Loucy (cell line): ENCODE measurements around the gene ZFP62.

ENCODE experiments used
- H2AFZ ChIP-seq: fragments of 200-600 bp; sonication (generic); 2 replicates; pipeline ENCODE4 v1.6.0; 2016; ENCODE audit warnings: antibody characterized with exemption, mild to moderate bottlenecking, low read length, moderate library complexity
- H3F3A ChIP-seq: fragments of 200-600 bp; 2 replicates; pipeline ENCODE4 v1.6.0; 2016; ENCODE audit warnings: antibody characterized with exemption, low read depth, mild to moderate bottlenecking
- H3K27me3 ChIP-seq: fragments of 200-600 bp; sonication (generic); 2 replicates; pipeline ENCODE4 v1.6.1; 2014; ENCODE audit warnings: low read length, mild to moderate bottlenecking; ENCODE audit not compliant: insufficient read depth, poor library complexity, severe bottlenecking
- H3K36me3 ChIP-seq: fragments of 200-600 bp; sonication (generic); 2 replicates; pipeline ENCODE4 v1.6.1; 2016; ENCODE audit warnings: low read length; ENCODE audit not compliant: insufficient read depth
- H3K4me1 ChIP-seq: fragments of 200-600 bp; sonication (generic); 2 replicates; pipeline ENCODE4 v1.5.1; 2014; ENCODE audit warnings: low read length, mild to moderate bottlenecking; ENCODE audit not compliant: insufficient read depth, poor library complexity, severe bottlenecking
- H3K4me2 ChIP-seq: fragments of 200-600 bp; sonication (generic); 2 replicates; pipeline ENCODE4 v1.6.0; 2014; ENCODE audit warnings: antibody characterized with exemption, low read length, low read depth, mild to moderate bottlenecking; ENCODE audit not compliant: poor library complexity, severe bottlenecking
- H3K4me3 ChIP-seq: fragments of 200-600 bp; sonication (generic); 2 replicates; pipeline ENCODE4 v1.5.1; 2014; ENCODE audit warnings: low read length, mild to moderate bottlenecking, mixed read lengths; ENCODE audit not compliant: poor library complexity, severe bottlenecking
- H3K79me2 ChIP-seq: fragments of 200-600 bp; sonication (generic); 2 replicates; pipeline ENCODE4 v1.6.1; 2014; ENCODE audit warnings: low read length; ENCODE audit not compliant: insufficient read depth
- H3K9ac ChIP-seq: fragments of 200-600 bp; sonication (generic); 2 replicates; pipeline ENCODE4 v1.6.0; 2014; ENCODE audit warnings: mild to moderate bottlenecking, low read depth, low read length, moderate library complexity; ENCODE audit not compliant: poor library complexity, severe bottlenecking
- H3K9me2 ChIP-seq: fragments of 200-600 bp; sonication (generic); replicated peaks from 2 replicates; pipeline ENCODE4 v1.6.1; 2016; ENCODE audit warnings: low read depth, low read length, mixed read lengths
- H3K9me3 ChIP-seq: fragments of 200-600 bp; sonication (generic); 2 replicates; pipeline ENCODE4 v1.6.1; 2014; ENCODE audit warnings: mild to moderate bottlenecking, antibody characterized with exemption, low read length, low read depth; ENCODE audit not compliant: insufficient read depth
- H4K20me1 ChIP-seq: fragments of 200-600 bp; sonication (generic); 2 replicates; pipeline ENCODE4 v1.6.0; 2014; ENCODE audit warnings: antibody characterized with exemption, low read length, mild to moderate bottlenecking; ENCODE audit not compliant: insufficient read depth, poor library complexity, severe bottlenecking
- CTCF ChIP-seq: fragments of 200-600 bp; sonication (generic); conservative IDR thresholded peaks from 2 replicates; pipeline ENCODE4 v1.5.1; 2014; ENCODE audit warnings: mild to moderate bottlenecking, antibody characterized with exemption, low read length
- EZH2phosphoT487 ChIP-seq: fragments of 200-600 bp; IDR thresholded peaks from 2 replicates; pipeline ENCODE4 v1.6.1; 2018; ENCODE audit warnings: antibody characterized with exemption, mild to moderate bottlenecking, moderate library complexity, borderline replicate concordance

Gene ZFP62

GRCh38 chr5:180847026-180847425 is 14.1 kb downstream of the ZFP62 start:
- no peaks in the 10 kb centered on the region for H3F3A ChIP-seq
- no peak overlapping the region for H2AFZ ChIP-seq
- H3K9ac ChIP-seq = no peak overlapping the region
- no peaks in the 10 kb centered on the region for H3K27me3 ChIP-seq
- H3K79me2 ChIP-seq = no peaks in the 10 kb centered on the region
- H4K20me1 ChIP-seq = no peaks in the 10 kb centered on the region
- TF ChIP-seq CTCF (no peak), EZH2phosphoT487 (no peak)
- no peak overlapping the region for H3K4me3 ChIP-seq
- no peak overlapping the region for H3K4me2 ChIP-seq
- H3K9me2 ChIP-seq = no peaks in the 10 kb centered on the region
- no peaks in the 10 kb centered on the region for H3K4me1 ChIP-seq
- H3K36me3 ChIP-seq = peaks cover 21% of the 10 kb centered on the region; the same call in 1 of the 2 replicates
- peaks cover 22% of the 10 kb centered on the region; the same call in 1 of the 2 replicates for H3K9me3 ChIP-seq

DNA sequence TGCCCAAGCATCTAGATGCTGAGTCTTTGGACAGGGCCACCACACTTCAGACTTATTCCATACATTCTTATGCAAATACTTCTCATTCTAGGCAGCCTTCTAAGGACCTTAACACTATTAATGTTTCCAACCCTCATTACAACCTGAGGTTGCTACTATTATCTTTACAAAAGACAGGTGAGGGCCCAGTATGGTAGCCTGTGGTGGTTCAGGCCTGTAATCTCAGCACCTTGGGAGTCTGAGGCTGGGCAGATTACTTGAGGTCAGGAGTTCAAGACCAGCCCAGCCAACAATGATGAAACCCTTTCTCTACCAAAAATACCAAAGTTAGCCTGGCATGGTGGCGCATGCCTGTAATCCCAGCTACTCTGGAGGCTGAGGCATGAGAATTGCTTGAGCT is 16.2 kb downstream of the ZFP62 start:
- Histone ChIP-seq H3K4me2 (no peak overlapping the region), H4K20me1 (no peaks in the 10 kb centered on the region), H3K4me3 (no peak overlapping the region), H3K9me3 (peaks cover 3% of the 10 kb centered on the region; the same call in 1 of the 2 replicates), H3K9ac (no peak overlapping the region), H3K36me3 (peaks cover 3% of the 10 kb centered on the region; the same call in 1 of the 2 replicates), H3F3A (no peaks in the 10 kb centered on the region), H3K79me2 (no peaks in the 10 kb centered on the region), H2AFZ (no peak overlapping the region), H3K4me1 (no peaks in the 10 kb centered on the region), H3K27me3 (no peaks in the 10 kb centered on the region), H3K9me2 (no peaks in the 10 kb centered on the region)
- TF ChIP-seq CTCF = no peak
- TF ChIP-seq EZH2phosphoT487 = no peak

- no peaks in the 10 kb centered on the region for H3K27me3 ChIP-seq
- no peak overlapping the region for H3K9ac ChIP-seq
- H3K4me3 ChIP-seq = no peak overlapping the region
- H3F3A ChIP-seq = no peaks in the 10 kb centered on the region
- H3K36me3 ChIP-seq = no peaks in the 10 kb centered on the region; the same call in 1 of the 2 replicates
- no peak overlapping the region for H2AFZ ChIP-seq
- no peaks in the 10 kb centered on the region for H3K9me2 ChIP-seq
- H3K4me1 ChIP-seq = no peaks in the 10 kb centered on the region
- H4K20me1 ChIP-seq = no peaks in the 10 kb centered on the region
- no peaks in the 10 kb centered on the region; the same call in 1 of the 2 replicates for H3K9me3 ChIP-seq
- TF ChIP-seq CTCF (no peak), EZH2phosphoT487 (no peak)
- H3K79me2 ChIP-seq = no peaks in the 10 kb centered on the region
- H3K4me2 ChIP-seq = no peak overlapping the region
These were observed 16.6 kb downstream of the ZFP62 start for GRCh38 chr5:180844432-180844831.
